Kidney (tissue), 14 donors: ENCODE results near the gene SUCLA2. TPM values are rescaled to one million over a fixed set of nuclear protein-coding genes. Genes with fewer than 3 reads are reported as not detected.
A peak's percentile ranks its signal among the peaks of the same experiment; 100 is the strongest.

Experiments used
- DNase-seq, 5 donors: peaks; one replicate each; pipeline ENCODE4 v3.0.0-alpha.2; 2013 to 2020
- FAIRE-seq: peaks from 2 replicates; lab custom pipeline; 2012; peaks lifted over from hg19 to GRCh38; lab: Jason Lieb, UNC
- H3K27ac ChIP-seq, 2 donors: one replicate each; pipeline ENCODE4 v1.7.0; 2013; ENCODE audit warnings: low read depth in 2 of 2, low read length in 2 of 2, inconsistent platforms in 1 of 2
- H3K27me3 ChIP-seq: one replicate; pipeline ENCODE4 v1.7.1; 2013; ENCODE audit warnings: low read length, inconsistent platforms; ENCODE audit not compliant: control insufficient read depth, insufficient read depth
- H3K36me3 ChIP-seq, 3 donors: one replicate each; pipeline versions ENCODE4 v1.7.0 to v1.7.1; 2013; ENCODE audit warnings: low read length in 3 of 3, control low read depth in 1 of 3, inconsistent platforms in 1 of 3; ENCODE audit not compliant: insufficient read depth in 3 of 3, control insufficient read depth in 2 of 3
- H3K4me1 ChIP-seq, 3 donors: one replicate each; pipeline versions ENCODE4 v1.7.0 to v1.7.1; 2013; ENCODE audit warnings: low read length in 3 of 3, inconsistent platforms in 1 of 3, low read depth in 1 of 3; ENCODE audit not compliant: control insufficient read depth in 2 of 3, insufficient read depth in 2 of 3
- H3K4me3 ChIP-seq, 3 donors: one replicate each; pipeline versions ENCODE4 v1.7.0 to v1.8.1; 2013; ENCODE audit warnings: low read length in 3 of 3, control low read depth in 1 of 3, inconsistent platforms in 1 of 3
- H3K9ac ChIP-seq, 3 donors: one replicate each; pipeline versions ENCODE4 v1.7.0 to v1.7.1; 2013; ENCODE audit warnings: low read length in 3 of 3, control low read depth in 1 of 3, inconsistent platforms in 1 of 3
- H3K9me3 ChIP-seq, 3 donors: one replicate each; pipeline versions ENCODE4 v1.7.0 to v1.7.1; 2013; ENCODE audit warnings: low read length in 3 of 3, control low read depth in 1 of 3, inconsistent platforms in 1 of 3; ENCODE audit not compliant: control insufficient read depth in 2 of 3, insufficient read depth in 1 of 3
- intact Hi-C: fragments of 100-400 bp; cut with DNase I; formaldehyde crosslinking; loops from one replicate; pipeline ENCODE4 v1.11.1; 2022
- polyA plus RNA-seq: library from polyadenylated mRNA; stranded (reverse); fragments of 350-450 nt; fragmentation: Illumina TruSeq; extraction: RNeasy Lipid Tissue Mini Kit (QIAGEN cat#74804); gene quantifications from one replicate; pipeline ENCODE4 v1.2.3, GENCODE V29; 2014; ENCODE audit warnings: low read depth, low replicate concordance; ENCODE audit not compliant: insufficient read depth
- total RNA-seq: library from RNA; stranded (reverse); fragmentation: NEBNext Ultra II Directional; extraction: Animal tissue kit (Norgen Biotek cat#: 25700); gene quantifications from one replicate; pipeline ENCODE4 v1.2.1, GENCODE V29; 2021
- TF ChIP-seq, protein P1 (sequence below): IDR thresholded peaks from 3 replicates; pipeline ENCODE4 v1.5.1; 2012; ENCODE audit warnings: mild to moderate bottlenecking, moderate library complexity, borderline replicate concordance; ENCODE audit not compliant: insufficient read depth; ENCODE audit errors: extremely low read depth
- donor health status: control.
- donor health status: control.
- donor health status: control.
- donor health status: control.
- donor health status: control.
- donor health status: DM: yes; HTN: yes; CAD: no.
- donor health status: Normal renal cell carcinoma (clear cell type).

Gene SUCLA2
- total and polyA plus RNA-seq, 2 donors from 2014 or later: 50.7 to 70.4 TPM

DNA sequence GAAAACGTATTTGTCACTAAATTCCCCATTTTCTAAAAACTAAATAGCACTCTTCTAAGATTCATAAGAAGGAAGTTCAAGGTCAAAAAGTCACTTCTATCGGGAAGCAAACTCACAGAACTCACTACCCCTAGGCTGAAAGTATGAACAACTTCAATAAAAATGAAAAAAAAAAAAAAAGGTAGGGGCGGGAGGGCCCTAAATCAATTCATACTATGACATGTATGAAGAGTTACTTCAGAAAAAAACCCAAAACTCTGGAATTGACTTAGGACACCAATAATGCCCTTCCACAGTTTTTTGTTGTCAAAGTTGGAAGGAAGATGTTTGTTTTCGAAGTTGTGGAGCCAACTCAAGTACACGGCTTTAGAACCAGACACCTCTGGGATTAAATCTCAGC, 1.1 kb downstream of the SUCLA2 start:
- no peak for FAIRE-seq
- intact Hi-C loops: no loop called here
- Histone ChIP-seq H3K9ac (peak overlapping the region; percentile 61 to 84 (median 77)), H3K36me3 (no peaks in the 10 kb centered on the region), H3K4me3 (peak overlapping the region; percentile 80 to 90 (median 82)), H3K27ac (no peak overlapping the region), H3K9me3 (no peaks in the 10 kb centered on the region), H3K4me1 (peaks cover 0 to 5% (median 3%) of the 10 kb centered on the region in 3 donors), H3K27me3 (no peaks in the 10 kb centered on the region)
- TF ChIP-seq, protein P1, sequence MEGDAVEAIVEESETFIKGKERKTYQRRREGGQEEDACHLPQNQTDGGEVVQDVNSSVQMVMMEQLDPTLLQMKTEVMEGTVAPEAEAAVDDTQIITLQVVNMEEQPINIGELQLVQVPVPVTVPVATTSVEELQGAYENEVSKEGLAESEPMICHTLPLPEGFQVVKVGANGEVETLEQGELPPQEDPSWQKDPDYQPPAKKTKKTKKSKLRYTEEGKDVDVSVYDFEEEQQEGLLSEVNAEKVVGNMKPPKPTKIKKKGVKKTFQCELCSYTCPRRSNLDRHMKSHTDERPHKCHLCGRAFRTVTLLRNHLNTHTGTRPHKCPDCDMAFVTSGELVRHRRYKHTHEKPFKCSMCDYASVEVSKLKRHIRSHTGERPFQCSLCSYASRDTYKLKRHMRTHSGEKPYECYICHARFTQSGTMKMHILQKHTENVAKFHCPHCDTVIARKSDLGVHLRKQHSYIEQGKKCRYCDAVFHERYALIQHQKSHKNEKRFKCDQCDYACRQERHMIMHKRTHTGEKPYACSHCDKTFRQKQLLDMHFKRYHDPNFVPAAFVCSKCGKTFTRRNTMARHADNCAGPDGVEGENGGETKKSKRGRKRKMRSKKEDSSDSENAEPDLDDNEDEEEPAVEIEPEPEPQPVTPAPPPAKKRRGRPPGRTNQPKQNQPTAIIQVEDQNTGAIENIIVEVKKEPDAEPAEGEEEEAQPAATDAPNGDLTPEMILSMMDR: no peak
- DNase-seq: no peak

DNA sequence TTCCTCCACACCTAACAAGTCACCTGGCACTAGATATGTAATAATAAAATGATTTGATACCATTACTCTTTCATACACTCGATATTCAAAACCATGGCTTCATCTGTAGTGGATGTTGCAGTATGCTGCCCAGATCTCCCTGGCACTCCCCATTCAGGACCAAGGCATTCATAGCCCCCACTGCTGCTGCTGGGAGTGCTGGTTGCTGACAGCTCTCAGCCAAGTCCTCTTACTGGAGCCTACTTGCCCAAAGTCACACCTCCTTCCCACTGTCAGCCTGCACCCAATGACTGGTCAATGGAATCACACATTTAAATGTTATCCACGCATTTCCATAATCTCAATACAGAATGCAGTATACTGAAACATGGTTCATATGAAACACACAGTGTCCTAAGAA, 3.7 kb downstream of the SUCLA2 start:
- intact Hi-C loops: no loop called here
- Histone ChIP-seq H3K27ac (no peak overlapping the region), H3K4me1 (peaks cover 0 to 5% (median 3%) of the 10 kb centered on the region in 3 donors), H3K36me3 (peaks cover 0 to 8% (median 3%) of the 10 kb centered on the region in 3 donors), H3K27me3 (no peaks in the 10 kb centered on the region), H3K9ac (no peak overlapping the region), H3K9me3 (no peaks in the 10 kb centered on the region), H3K4me3 (no peak overlapping the region)
- TF ChIP-seq, protein P1: no peak
- DNase-seq (no peak), FAIRE-seq (no peak)

DNA sequence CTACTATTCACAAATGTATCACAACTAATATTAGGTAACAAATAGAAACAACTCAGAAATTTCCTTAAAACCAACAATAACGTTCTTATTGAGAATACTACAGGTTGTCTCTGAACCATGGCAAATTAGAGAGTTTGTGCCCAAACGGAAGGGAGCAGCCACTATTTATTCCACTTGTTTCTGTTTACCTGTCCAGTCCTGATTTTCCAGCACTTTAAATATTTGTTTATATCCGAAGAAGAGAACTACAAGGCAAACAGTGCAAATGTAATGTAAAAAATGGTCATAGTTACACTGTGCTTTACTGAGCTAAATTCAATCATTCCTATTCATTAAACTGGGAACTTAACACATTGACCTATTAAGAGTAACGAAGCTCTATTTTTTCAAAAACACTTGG, 9.2 kb downstream of the SUCLA2 start:
- Histone ChIP-seq H3K4me3 (no peak overlapping the region), H3K27ac (no peak overlapping the region), H3K9me3 (no peaks in the 10 kb centered on the region), H3K4me1 (peaks cover 0 to 4% (median 0%) of the 10 kb centered on the region in 3 donors), H3K36me3 (peaks cover 2 to 10% (median 3%) of the 10 kb centered on the region in 3 donors), H3K9ac (no peak overlapping the region), H3K27me3 (no peaks in the 10 kb centered on the region)
- intact Hi-C loops: no loop called here
- DNase-seq (no peak), FAIRE-seq (no peak)
- TF ChIP-seq, protein P1: no peak
